Activated CD8-positive, alpha-beta T cell treated with anti-CD3 and anti-CD28 coated beads for 36 hours (primary cell): ENCODE data around the gene DBH. TPM values are rescaled to one million over a fixed set of nuclear protein-coding genes. Genes with fewer than 3 reads are reported as not detected.

Experiments
- ATAC-seq: fragments of 200-7000 bp; cut with Tn5 transposase; one replicate; pipeline ENCODE4 v1.10.0; 2021; ENCODE audit warnings: mild to moderate bottlenecking, moderate library complexity
- CTCF ChIA-PET: fragments of 350-600 bp; sonication (Branson Sonifier 250); formaldehyde crosslinking; loops from one replicate; lab custom pipeline; 2021; ENCODE audit warnings: antibody characterized with exemption; lab: Charles Lee
- POLR2A ChIA-PET: fragments of 350-600 bp; sonication (Branson Sonifier 250); formaldehyde crosslinking; loops from one replicate; lab custom pipeline; 2021; ENCODE audit warnings: antibody characterized with exemption; lab: Charles Lee
- DNase-seq: peaks from one replicate; pipeline ENCODE4 v3.0.0-alpha.2; 2020
- H3K27ac Mint-ChIP-seq: one replicate; pipeline ENCODE4 v1.8.0; 2021; ENCODE audit warnings: mild to moderate bottlenecking, mixed read lengths
- H3K27me3 Mint-ChIP-seq: one replicate; pipeline ENCODE4 v1.8.0; 2021; ENCODE audit warnings: mixed read lengths
- H3K36me3 Mint-ChIP-seq: one replicate; pipeline ENCODE4 v1.8.0; 2021; ENCODE audit warnings: low read depth, mixed read lengths
- H3K4me1 Mint-ChIP-seq: one replicate; pipeline ENCODE4 v1.8.0; 2021; ENCODE audit warnings: low read depth, mixed read lengths
- H3K4me3 Mint-ChIP-seq: one replicate; pipeline ENCODE4 v1.8.0; 2021; ENCODE audit warnings: mild to moderate bottlenecking, moderate library complexity, mixed read lengths
- H3K9me3 Mint-ChIP-seq: one replicate; pipeline ENCODE4 v1.8.0; 2021; ENCODE audit warnings: mixed read lengths
- intact Hi-C: fragments of 100-400 bp; cut with micrococcal nuclease; formaldehyde crosslinking; loops from one replicate; pipeline ENCODE4 v1.10.0; 2022
- total RNA-seq, 2 experiments: library from RNA; stranded (reverse); gene quantifications; one replicate each; pipeline ENCODE4 v1.2.3, GENCODE V29; 2021
- TF ChIP-seq, protein P1 (sequence below): fragments of 200-600 bp; IDR thresholded peaks from one replicate; pipeline ENCODE4 v1.8.0; 2022; ENCODE audit warnings: antibody characterized with exemption, mild to moderate bottlenecking

Gene DBH
- total RNA-seq, 2 experiments from 2014 or later = not detected

DNA sequence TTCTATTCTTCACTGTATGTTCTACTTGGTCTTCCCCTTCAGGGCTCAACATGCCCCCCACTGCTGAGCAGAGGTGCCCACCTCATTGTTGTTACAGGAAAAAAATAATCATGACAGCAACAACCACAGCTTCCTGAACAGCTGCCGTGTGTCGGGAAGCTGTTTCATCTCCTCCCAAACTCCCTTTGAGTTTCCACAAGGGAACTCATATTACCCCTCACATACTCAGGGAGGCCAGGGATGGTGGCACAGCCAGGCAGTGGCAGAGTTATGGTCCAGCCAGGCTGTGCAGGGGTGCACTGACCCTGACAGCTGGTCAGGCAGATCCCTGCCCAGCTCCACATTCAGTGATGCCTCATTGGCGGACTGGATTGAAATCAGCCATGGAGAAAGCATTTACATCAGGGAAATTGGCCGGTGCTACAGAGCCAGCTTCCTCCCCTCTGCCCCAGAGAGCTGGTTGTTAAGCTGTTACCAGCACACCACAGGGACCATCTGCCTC is 64.7 kb downstream of the DBH start:
- ATAC-seq = peak; percentile 21
- ChIA-PET CTCF (interaction anchor here (0.9 to 1.6 kb wide), 9 partner anchors 17 to 462 kb away, joined by 3 to 5 read pairs (median 4); no protein-coding TSS in a partner anchor), POLR2A (interaction anchor here (1.1 to 4.3 kb wide), 8 partner anchors 8 to 329 kb away, joined by 4 to 33 read pairs (median 6); no protein-coding TSS in a partner anchor)
- Mint-ChIP-seq H3K27me3 (no peaks in the 10 kb centered on the region), H3K9me3 (peaks cover 3% of the 10 kb centered on the region), H3K4me3 (peak overlapping the region; percentile 84), H3K36me3 (peaks cover 4% of the 10 kb centered on the region), H3K27ac (peak overlapping the region; percentile 90), H3K4me1 (peaks cover 45% of the 10 kb centered on the region)
- TF ChIP-seq, protein P1, sequence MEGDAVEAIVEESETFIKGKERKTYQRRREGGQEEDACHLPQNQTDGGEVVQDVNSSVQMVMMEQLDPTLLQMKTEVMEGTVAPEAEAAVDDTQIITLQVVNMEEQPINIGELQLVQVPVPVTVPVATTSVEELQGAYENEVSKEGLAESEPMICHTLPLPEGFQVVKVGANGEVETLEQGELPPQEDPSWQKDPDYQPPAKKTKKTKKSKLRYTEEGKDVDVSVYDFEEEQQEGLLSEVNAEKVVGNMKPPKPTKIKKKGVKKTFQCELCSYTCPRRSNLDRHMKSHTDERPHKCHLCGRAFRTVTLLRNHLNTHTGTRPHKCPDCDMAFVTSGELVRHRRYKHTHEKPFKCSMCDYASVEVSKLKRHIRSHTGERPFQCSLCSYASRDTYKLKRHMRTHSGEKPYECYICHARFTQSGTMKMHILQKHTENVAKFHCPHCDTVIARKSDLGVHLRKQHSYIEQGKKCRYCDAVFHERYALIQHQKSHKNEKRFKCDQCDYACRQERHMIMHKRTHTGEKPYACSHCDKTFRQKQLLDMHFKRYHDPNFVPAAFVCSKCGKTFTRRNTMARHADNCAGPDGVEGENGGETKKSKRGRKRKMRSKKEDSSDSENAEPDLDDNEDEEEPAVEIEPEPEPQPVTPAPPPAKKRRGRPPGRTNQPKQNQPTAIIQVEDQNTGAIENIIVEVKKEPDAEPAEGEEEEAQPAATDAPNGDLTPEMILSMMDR = no peak
- intact Hi-C loops = no loop called here
- DNase-seq = no peak

DNA sequence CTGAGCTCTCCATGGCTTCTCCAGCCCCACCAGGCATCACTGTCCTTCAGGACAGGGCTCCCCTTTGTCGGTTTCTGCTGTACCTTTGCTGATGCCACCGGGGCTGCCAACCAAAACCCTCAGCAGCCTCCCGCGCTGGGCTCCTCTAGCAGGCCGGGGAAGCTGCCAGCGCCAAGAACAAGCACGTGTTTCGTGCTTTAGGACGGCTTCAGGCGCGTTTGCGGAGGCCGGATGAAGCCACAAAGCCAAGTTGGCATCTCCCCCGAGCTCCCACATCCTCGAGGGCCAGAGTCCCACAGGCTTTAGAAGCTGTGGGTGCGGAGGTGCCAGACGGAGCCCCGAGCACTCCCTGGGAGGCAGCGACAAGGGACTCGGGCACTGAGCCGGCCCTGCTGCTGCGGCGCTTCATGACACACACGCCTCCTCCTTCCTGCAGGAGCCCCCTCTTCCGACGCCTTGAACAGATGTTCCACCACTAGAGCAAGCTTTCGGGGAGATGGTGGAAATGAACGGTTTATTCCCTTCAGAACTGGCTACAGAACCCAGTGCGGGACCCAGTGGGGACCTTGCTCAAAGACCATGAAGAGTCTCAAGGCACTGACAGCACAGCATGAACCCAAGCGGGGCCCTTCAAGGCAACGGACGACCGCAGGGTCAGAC is 65.3 kb downstream of the DBH start:
- H3K27me3 Mint-ChIP-seq = no peaks in the 10 kb centered on the region
- H3K27ac Mint-ChIP-seq = peak overlapping the region; percentile 90
- H3K4me1 Mint-ChIP-seq = peaks cover 45% of the 10 kb centered on the region
- peak; percentile 71 for DNase-seq
- H3K36me3 Mint-ChIP-seq = peaks cover 4% of the 10 kb centered on the region
- peaks cover 3% of the 10 kb centered on the region for H3K9me3 Mint-ChIP-seq
- CTCF ChIA-PET = interaction anchor here (0.9 to 1.6 kb wide), 10 partner anchors 18 to 463 kb away, joined by 3 to 7 read pairs (median 4); no protein-coding TSS in a partner anchor
- H3K4me3 Mint-ChIP-seq = peak overlapping the region; percentile 84
- TF ChIP-seq, protein P1 = no peak
- intact Hi-C loops = no loop called here
- POLR2A ChIA-PET = interaction anchor here (1.1 to 4.3 kb wide), 9 partner anchors 9 to 330 kb away, joined by 4 to 33 read pairs (median 6); no protein-coding TSS in a partner anchor
- ATAC-seq = peak; percentile 65

DNA sequence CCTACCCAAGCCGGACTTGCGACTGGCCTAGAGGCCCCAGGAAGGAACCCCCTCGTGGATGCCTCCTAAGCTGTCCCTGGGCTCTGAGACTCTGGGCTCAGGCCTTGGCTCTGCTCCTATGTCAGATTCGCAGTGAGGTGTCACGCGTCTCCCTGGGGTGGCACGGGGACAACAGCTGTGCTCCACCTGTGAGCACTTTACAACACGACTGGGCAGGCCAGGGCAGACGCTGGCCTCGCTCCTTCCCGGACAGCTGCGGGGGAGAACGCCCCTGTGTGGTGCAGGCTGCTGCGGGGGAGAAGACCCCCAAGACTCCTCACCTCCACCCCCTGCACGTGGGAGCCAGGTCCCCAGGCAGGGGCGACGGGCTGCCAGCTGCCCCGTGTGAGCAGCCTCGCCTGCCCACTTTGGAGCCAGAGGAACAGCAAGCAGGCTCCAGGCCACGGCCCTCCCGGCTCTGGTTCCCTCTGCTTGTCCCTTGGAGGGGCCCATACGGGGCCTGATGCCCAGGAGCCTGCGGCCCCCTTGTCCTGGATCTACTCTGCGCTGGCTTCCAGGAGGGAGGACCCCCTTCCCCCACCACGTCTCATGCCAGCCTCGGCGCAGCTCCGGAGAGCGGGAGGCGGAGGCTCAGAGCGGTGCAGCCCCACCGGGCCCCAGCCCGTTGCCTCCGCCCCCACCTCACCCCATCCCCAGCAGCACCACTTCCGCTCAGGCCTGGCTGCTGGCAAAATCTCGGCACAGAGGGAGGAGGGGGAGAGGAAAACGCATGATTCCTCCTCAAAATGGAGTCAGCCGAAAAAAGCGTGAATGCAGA is 66.0 kb downstream of the DBH start:
- POLR2A ChIA-PET = interaction anchor here (1.1 to 4.3 kb wide), 9 partner anchors 9 to 331 kb away, joined by 4 to 33 read pairs (median 6); no protein-coding TSS in a partner anchor
- peaks cover 44% of the 10 kb centered on the region for H3K4me1 Mint-ChIP-seq

DNA sequence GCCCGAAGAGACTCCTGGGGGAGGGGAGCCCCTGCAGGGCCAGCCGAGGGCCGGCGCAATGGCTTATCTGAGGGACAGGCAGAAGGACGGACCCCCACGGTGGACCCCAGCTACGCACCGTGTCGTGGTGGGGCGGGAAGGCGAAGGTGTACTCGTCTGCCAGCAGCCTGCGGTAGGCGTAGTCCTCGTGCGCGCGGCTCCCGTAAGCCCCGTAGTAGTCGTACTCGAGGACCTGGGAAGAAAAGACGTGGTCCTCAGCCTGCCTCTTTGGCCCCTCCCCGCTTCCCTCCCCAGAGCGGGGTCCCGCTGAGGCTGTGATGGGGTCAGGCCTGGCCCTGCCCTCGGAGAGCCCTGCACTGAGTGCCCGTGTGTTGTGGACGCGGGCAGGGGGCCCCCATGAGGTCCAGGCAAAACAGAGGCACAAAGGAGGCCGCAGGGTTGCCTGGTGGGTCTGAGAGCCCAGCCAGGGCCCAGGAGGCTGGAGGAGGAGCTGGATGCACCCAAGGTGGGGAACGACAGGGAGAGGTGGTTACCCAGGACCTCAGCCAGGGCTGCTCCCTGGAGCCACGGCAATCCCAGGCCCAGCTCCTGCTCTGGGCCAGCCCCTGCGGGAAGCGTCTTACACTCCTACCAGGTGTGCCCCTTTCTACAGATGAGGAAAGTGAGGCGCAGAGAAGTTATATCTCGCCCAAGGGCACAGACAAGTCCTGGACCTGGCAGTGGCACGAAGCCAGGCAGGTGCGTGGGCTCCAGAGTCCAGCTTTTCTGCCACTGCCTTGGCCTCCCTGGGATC is 66.8 kb downstream of the DBH start:
- H3K27ac Mint-ChIP-seq = peak overlapping the region; percentile 90

More for the DNA sequence above, 66.0 kb downstream of the DBH start:
- Mint-ChIP-seq H3K27me3 (no peaks in the 10 kb centered on the region), H3K36me3 (peaks cover 4% of the 10 kb centered on the region), H3K27ac (peak overlapping the region; percentile 90), H3K4me3 (peak overlapping the region; percentile 84), H3K9me3 (peaks cover 3% of the 10 kb centered on the region)
- DNase-seq (peak; percentile 83), ATAC-seq (peak; percentile 88)
- TF ChIP-seq, protein P1 = no peak
- intact Hi-C loops = no loop called here
- CTCF ChIA-PET = interaction anchor here (0.9 to 1.6 kb wide), 5 partner anchors 19 to 464 kb away, joined by 3 to 7 read pairs (median 4); no protein-coding TSS in a partner anchor

More for the DNA sequence above, 66.8 kb downstream of the DBH start:
- CTCF ChIA-PET = interaction anchor here (0.8 to 1.6 kb wide), 4 partner anchors 20 to 292 kb away, joined by 3 to 7 read pairs (median 4); no protein-coding TSS in a partner anchor
- Mint-ChIP-seq H3K27me3 (no peaks in the 10 kb centered on the region), H3K4me1 (peaks cover 45% of the 10 kb centered on the region), H3K9me3 (peaks cover 3% of the 10 kb centered on the region), H3K36me3 (peaks cover 4% of the 10 kb centered on the region), H3K4me3 (peak overlapping the region; percentile 84)
- DNase-seq = peak; percentile 50
- intact Hi-C loops = no loop called here
- TF ChIP-seq, protein P1 = no peak
- POLR2A ChIA-PET = interaction anchor here (0.9 to 4.3 kb wide), 5 partner anchors 10 to 26 kb away, joined by 3 to 27 read pairs (median 5); no protein-coding TSS in a partner anchor
- ATAC-seq = peak; percentile 24
